Glutamatergic neuron (in vitro differentiated cells): ENCODE data around the gene DDX39A. TPM values are rescaled to one million over a fixed set of nuclear protein-coding genes. Genes with fewer than 3 reads are reported as not detected.

Experiments used
- DNase-seq: peaks from one replicate; pipeline ENCODE4 v3.0.0; 2022
- H3K27ac Mint-ChIP-seq: one replicate; pipeline ENCODE4 v1.8.0; 2020; ENCODE audit warnings: mild to moderate bottlenecking, mixed read lengths, inconsistent platforms; ENCODE audit not compliant: unreplicated experiment
- H3K27me3 Mint-ChIP-seq: one replicate; pipeline ENCODE4 v1.8.0; 2020; ENCODE audit warnings: mild to moderate bottlenecking, moderate library complexity, mixed read lengths, inconsistent platforms; ENCODE audit not compliant: unreplicated experiment
- H3K36me3 Mint-ChIP-seq: one replicate; pipeline ENCODE4 v1.8.0; 2020; ENCODE audit warnings: mild to moderate bottlenecking, mixed read lengths, inconsistent platforms; ENCODE audit not compliant: unreplicated experiment
- H3K4me1 Mint-ChIP-seq: one replicate; pipeline ENCODE4 v1.8.0; 2020; ENCODE audit warnings: mild to moderate bottlenecking, low read depth, mixed read lengths, inconsistent platforms; ENCODE audit not compliant: unreplicated experiment
- H3K4me3 Mint-ChIP-seq: one replicate; pipeline ENCODE4 v1.8.0; 2020; ENCODE audit warnings: mild to moderate bottlenecking, mixed read lengths, inconsistent platforms; ENCODE audit not compliant: unreplicated experiment
- H3K9me3 Mint-ChIP-seq: one replicate; pipeline ENCODE4 v1.8.0; 2020; ENCODE audit warnings: mild to moderate bottlenecking, moderate library complexity, mixed read lengths, inconsistent platforms; ENCODE audit not compliant: unreplicated experiment
- CTCF ChIP-seq: fragments of 200-600 bp; sonication (generic); IDR thresholded peaks from one replicate; pipeline ENCODE4 v1.5.0; 2021; ENCODE audit not compliant: partially characterized antibody, unreplicated experiment
- total RNA-seq: library from RNA; stranded (reverse); fragmentation: NEBNext Ultra II Directional; extraction: Animal tissue kit (Norgen Biotek cat#: 25700); gene quantifications from one replicate; pipeline ENCODE4 v1.2.1, GENCODE V29; 2021; ENCODE audit not compliant: unreplicated experiment

DDX39A gene
- total RNA-seq, 1 donor from 2014 or later: 103 TPM

- peaks cover 29% of the 10 kb centered on the region for H3K4me1 Mint-ChIP-seq
- TF ChIP-seq CTCF: no peak
- peaks cover 8% of the 10 kb centered on the region for H3K9me3 Mint-ChIP-seq
- no peak for DNase-seq
- H3K27ac Mint-ChIP-seq: no peak overlapping the region
- no peak overlapping the region for H3K4me3 Mint-ChIP-seq
- no peaks in the 10 kb centered on the region for H3K36me3 Mint-ChIP-seq
- peaks cover 18% of the 10 kb centered on the region for H3K27me3 Mint-ChIP-seq
Measured at GRCh38 chr19:14412324-14412995, 6.7 kb downstream of the DDX39A start.

GRCh38 chr19:14411938-14412245 lies 7.2 kb downstream of the DDX39A start:
- Mint-ChIP-seq H3K4me3 (peak overlapping the region; percentile 49), H3K9me3 (peaks cover 10% of the 10 kb centered on the region), H3K27ac (peak overlapping the region; percentile 76), H3K27me3 (peaks cover 18% of the 10 kb centered on the region), H3K4me1 (peaks cover 27% of the 10 kb centered on the region), H3K36me3 (no peaks in the 10 kb centered on the region)
- DNase-seq: no peak
- no peak for TF ChIP-seq CTCF

GRCh38 chr19:14411161-14411937 lies 7.8 kb downstream of the DDX39A start:
- H3K27me3 Mint-ChIP-seq: peaks cover 17% of the 10 kb centered on the region
- H3K27ac Mint-ChIP-seq: peak overlapping the region; percentile 76
- DNase-seq: peak; percentile 47
- peaks cover 25% of the 10 kb centered on the region for H3K4me1 Mint-ChIP-seq
- peak overlapping the region; percentile 49 for H3K4me3 Mint-ChIP-seq
- H3K9me3 Mint-ChIP-seq: peaks cover 9% of the 10 kb centered on the region
- TF ChIP-seq CTCF: no peak
- no peaks in the 10 kb centered on the region for H3K36me3 Mint-ChIP-seq

- Mint-ChIP-seq H3K27me3 (peaks cover 13% of the 10 kb centered on the region), H3K4me1 (peaks cover 21% of the 10 kb centered on the region), H3K4me3 (no peak overlapping the region), H3K27ac (no peak overlapping the region), H3K36me3 (no peaks in the 10 kb centered on the region), H3K9me3 (peaks cover 8% of the 10 kb centered on the region)
- TF ChIP-seq CTCF: no peak
- no peak for DNase-seq
Measured at GRCh38 chr19:14410091-14411051, 8.8 kb downstream of the DDX39A start.
